Epithelial cell of esophagus (primary cell): ENCODE data around the gene LMO1.

Experiments used
- DNase-seq: peaks from one replicate; pipeline ENCODE4 v3.0.0; 2010; ENCODE audit warnings: low read depth
- H3K4me3 ChIP-seq: 2 replicates; pipeline ENCODE4 v1.5.1; 2011; ENCODE audit warnings: mild to moderate bottlenecking, low read length, control low read depth
- TF ChIP-seq, protein P1 (sequence below): IDR thresholded peaks from 2 replicates; pipeline ENCODE4 v1.5.1; 2011; ENCODE audit warnings: low read depth, mild to moderate bottlenecking, low read length, control low read depth, inconsistent platforms; ENCODE audit not compliant: insufficient read depth; ENCODE audit errors: missing control alignments

Gene LMO1

DNA sequence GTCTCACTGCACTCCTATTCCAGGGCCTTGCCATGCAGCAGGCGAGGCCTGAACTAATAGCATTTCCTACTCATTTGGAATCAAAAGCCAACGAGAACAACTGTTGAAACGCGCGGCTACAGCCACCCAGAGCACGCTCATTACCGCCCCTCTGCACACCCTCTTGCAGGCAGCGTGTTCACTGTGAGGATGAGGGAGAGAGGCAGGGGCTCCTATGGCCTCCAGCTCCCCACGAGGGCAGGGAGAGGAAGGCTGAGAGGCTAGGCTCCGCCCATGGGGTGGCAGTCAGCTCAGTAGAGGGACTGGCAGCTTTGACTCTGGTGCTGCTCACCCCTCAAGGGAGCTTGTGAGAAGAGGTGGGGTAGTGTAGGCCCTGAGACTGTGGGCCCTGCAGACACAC lies 26.2 kb downstream of the LMO1 start:
- TF ChIP-seq, protein P1, sequence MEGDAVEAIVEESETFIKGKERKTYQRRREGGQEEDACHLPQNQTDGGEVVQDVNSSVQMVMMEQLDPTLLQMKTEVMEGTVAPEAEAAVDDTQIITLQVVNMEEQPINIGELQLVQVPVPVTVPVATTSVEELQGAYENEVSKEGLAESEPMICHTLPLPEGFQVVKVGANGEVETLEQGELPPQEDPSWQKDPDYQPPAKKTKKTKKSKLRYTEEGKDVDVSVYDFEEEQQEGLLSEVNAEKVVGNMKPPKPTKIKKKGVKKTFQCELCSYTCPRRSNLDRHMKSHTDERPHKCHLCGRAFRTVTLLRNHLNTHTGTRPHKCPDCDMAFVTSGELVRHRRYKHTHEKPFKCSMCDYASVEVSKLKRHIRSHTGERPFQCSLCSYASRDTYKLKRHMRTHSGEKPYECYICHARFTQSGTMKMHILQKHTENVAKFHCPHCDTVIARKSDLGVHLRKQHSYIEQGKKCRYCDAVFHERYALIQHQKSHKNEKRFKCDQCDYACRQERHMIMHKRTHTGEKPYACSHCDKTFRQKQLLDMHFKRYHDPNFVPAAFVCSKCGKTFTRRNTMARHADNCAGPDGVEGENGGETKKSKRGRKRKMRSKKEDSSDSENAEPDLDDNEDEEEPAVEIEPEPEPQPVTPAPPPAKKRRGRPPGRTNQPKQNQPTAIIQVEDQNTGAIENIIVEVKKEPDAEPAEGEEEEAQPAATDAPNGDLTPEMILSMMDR = no peak
- H3K4me3 ChIP-seq = no peak overlapping the region
- no peak for DNase-seq

DNA sequence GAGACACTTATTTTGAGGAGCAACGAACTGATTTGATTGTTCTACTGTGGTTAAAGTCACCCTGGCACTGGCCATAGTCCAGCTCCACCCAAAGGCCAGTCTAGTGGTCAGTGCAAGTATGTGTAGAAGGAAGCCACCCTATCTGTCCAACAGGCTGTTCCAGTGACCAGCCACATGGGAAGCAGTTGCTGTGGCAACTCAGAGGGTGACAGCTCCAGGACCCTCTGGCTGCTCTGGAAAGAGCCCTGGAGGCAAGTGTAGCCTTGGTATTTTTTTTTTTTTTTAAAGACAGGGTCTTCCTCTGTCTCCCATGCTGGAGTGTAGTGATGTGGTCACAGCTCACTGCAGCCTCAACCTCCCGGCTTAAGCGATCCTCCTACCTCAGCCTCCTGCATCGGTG lies 27.8 kb downstream of the LMO1 start:
- no peak for DNase-seq
- TF ChIP-seq, protein P1 = no peak
- H3K4me3 ChIP-seq = no peak overlapping the region

DNA sequence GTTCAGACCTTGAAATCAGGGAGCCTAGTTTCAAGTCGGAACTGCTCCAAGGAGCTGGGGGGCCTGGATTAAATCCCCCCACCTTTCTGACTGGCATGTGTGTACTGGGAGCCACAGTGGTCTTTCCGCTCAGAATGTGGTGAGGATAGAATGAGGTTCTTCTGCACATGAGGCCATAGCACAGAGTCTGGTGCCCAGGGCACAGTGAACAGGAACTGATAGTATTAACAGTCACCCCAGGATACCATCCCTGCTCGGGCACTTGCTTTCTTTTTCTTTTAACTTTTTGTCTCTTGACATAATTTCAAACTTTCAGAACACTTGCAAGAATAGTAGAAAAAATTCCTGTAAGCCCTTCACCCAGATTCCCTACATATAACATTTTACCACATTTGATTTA lies 28.8 kb downstream of the LMO1 start:
- H3K4me3 ChIP-seq = no peak overlapping the region
- TF ChIP-seq, protein P1 = no peak
- DNase-seq = no peak

DNA sequence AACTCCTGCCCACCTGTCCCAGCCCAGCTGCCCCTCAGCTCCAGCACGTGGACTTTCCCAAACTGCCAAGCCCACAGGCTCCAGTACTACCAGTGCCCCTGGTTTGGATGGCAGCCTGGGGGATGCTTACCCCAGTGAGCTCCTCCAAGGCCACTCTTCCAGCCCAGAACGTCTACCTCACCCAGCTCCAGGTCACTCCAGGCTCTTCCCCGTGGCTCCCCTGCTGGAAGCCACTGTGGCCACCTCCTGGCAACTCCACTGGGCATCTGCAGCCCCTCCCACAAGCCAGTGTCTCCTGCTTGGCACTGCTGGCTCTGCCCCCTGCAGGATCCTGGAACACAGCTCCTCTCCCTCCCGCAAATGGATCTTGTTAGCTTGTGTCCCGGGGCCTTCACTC lies 29.3 kb downstream of the LMO1 start:
- no peak for DNase-seq
- TF ChIP-seq, protein P1 = peak; percentile 5
- no peak overlapping the region for H3K4me3 ChIP-seq

DNA sequence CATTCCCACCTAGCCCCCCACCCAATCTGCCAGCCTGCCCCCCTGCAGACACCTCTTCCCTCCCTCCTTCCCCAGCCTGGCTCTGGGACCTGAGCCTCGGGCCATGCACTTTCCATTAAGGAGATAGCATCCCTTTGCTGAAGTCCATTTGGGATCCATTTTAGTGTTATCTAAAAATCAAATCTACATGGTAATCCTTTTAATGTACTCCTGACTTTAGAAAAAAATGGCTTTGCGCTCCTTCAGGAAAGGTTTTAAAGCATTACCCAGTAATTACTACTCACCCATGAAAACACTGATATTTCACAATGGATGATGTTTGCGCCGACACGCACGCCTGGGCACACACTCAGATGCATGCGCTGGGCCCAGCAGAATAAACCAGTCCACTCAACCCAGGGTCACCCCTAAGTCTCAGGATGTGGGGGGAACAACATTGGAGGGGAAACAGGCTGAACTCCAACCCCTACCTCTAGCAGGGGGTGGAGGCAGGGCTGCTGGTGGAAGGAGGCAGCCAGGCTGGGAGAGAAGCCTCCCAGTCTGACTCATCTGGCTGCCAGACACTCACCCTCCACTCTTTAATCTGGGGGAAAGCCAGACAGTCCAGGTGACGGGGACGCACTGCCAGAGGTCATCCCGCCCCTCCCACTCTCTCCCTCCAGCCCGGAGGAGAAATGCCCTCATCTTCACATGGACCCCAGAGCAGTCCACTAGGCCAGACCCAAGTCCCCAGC lies 29.8 kb downstream of the LMO1 start:
- peak; percentile 78 for DNase-seq
- no peak overlapping the region for H3K4me3 ChIP-seq
- TF ChIP-seq, protein P1 = no peak

DNA sequence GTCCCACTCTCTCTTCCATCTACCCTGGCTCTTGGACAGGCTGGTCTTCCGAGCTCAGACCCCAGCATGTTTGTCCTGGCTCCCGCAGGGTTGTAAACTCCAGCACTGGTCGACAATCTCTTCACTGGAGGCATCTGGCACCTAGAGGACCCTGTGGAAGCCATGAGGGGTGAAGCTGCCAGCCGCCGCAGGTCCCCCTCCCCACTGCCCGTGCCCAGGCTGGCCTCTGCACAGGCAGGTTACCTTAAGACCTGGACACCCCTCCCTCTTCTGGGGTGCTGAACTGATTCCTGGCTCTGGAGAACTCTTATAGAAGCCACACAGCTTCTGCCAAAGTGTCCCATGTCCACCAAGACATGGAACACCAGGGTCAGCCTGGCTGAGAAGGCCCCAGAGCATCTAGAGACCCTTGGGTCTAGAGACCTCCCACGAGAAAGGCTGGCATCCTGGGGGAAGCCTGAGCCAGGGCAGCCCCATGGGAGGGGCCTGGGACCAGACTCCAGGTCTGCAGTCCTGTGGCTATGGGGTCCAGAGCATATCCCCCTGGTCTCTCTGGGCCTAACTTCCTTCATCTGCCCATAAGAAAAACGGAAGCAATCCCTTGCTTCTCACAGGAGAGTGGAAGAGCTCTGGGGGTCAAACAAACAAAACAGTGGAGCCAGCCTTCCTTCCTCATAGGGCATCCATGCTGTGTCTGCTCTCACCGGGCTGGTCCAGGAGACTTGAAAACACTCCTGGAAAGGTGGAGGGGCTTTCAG lies 30.6 kb downstream of the LMO1 start:
- H3K4me3 ChIP-seq = no peak overlapping the region
- TF ChIP-seq, protein P1 = no peak
- no peak for DNase-seq
